H1 (cell line): ENCODE results near the gene LPP. TPM values are rescaled to one million over a fixed set of nuclear protein-coding genes. Genes with fewer than 3 reads are reported as not detected.

Experiments
- CTCF ChIA-PET: fragments of 300-600 bp; sonication (Branson Sonifier 250); formaldehyde crosslinking; loops from one replicate; lab custom pipeline; 2021; ENCODE audit not compliant: partially characterized antibody; lab: Charles Lee
- POLR2A ChIA-PET: fragments of 300-600 bp; sonication (Branson Sonifier 250); formaldehyde crosslinking; loops from one replicate; lab custom pipeline; 2021; ENCODE audit warnings: inconsistent platforms; ENCODE audit not compliant: partially characterized antibody; lab: Charles Lee
- DNase-seq, 2 experiments: peaks; one replicate each; pipeline versions ENCODE4 v3.0.0 to v3.0.0-alpha.2; 2010 to 2022; ENCODE audit warnings: low spot score in 2 of 2, low read depth in 1 of 2, mixed read lengths in 1 of 2
- FAIRE-seq: peaks from 2 replicates; lab custom pipeline; 2011; peaks lifted over from hg19 to GRCh38; lab: Jason Lieb, UNC
- H2AFZ ChIP-seq: 2 replicates; pipeline ENCODE4 v1.8.1; 2012; ENCODE audit warnings: low read length, inconsistent platforms
- H2AK5ac ChIP-seq: 2 replicates; pipeline ENCODE4 v1.6.1; 2013; ENCODE audit warnings: low read depth, low read length
- H2BK120ac ChIP-seq: replicated peaks from 2 replicates; pipeline ENCODE3; 2013; ENCODE audit warnings: low read depth, low read length, inconsistent platforms
- H2BK12ac ChIP-seq: 2 replicates; pipeline ENCODE4 v1.6.1; 2013; ENCODE audit warnings: low read depth, low read length
- H2BK15ac ChIP-seq: 2 replicates; pipeline ENCODE4 v1.6.1; 2013; ENCODE audit warnings: low read length
- H2BK20ac ChIP-seq: 2 replicates; pipeline ENCODE4 v1.6.1; 2013; ENCODE audit warnings: low read length
- H2BK5ac ChIP-seq: 2 replicates; pipeline ENCODE4 v1.6.1; 2013; ENCODE audit warnings: low read depth, low read length
- H3K14ac ChIP-seq: 2 replicates; pipeline ENCODE4 v1.6.1; 2013; ENCODE audit warnings: inconsistent platforms; ENCODE audit not compliant: insufficient read length
- H3K18ac ChIP-seq: 2 replicates; pipeline ENCODE4 v1.6.1; 2013; ENCODE audit warnings: low read length; ENCODE audit errors: extremely low read depth
- H3K23ac ChIP-seq: 2 replicates; pipeline ENCODE4 v1.6.1; 2013; ENCODE audit warnings: inconsistent platforms; ENCODE audit not compliant: insufficient read length
- H3K23me2 ChIP-seq: 2 replicates; pipeline ENCODE4 v1.6.1; 2013; ENCODE audit warnings: low read depth, low read length
- H3K27ac ChIP-seq: 2 replicates; pipeline ENCODE4 v1.6.1; 2011; ENCODE audit warnings: low read depth, low read length, inconsistent platforms
- H3K27me3 ChIP-seq, 4 experiments: replicated peaks in 1 of 4; 1 replicate in 1 of 4; 2 replicates in 3 of 4; pipeline versions ENCODE4 v1.6.1 to v1.8.1; 2011 to 2013; ENCODE audit warnings: low read length in 3 of 4, mild to moderate bottlenecking in 3 of 4, inconsistent platforms in 2 of 4, mixed read lengths in 2 of 4, moderate library complexity in 1 of 4; ENCODE audit not compliant: control insufficient read depth in 3 of 4, insufficient read depth in 3 of 4; ENCODE audit errors: extremely low read depth in 1 of 4
- H3K36me3 ChIP-seq, 4 experiments: 2 replicates each; pipeline versions ENCODE4 v1.6.1 to v1.8.1; 2011 to 2013; ENCODE audit warnings: mild to moderate bottlenecking in 4 of 4, low read length in 3 of 4, moderate library complexity in 2 of 4, control low read depth in 1 of 4, inconsistent platforms in 1 of 4; ENCODE audit not compliant: insufficient read depth in 4 of 4, control insufficient read depth in 2 of 4
- H3K4ac ChIP-seq: replicated peaks from 2 replicates; pipeline ENCODE3; 2013; ENCODE audit warnings: low read length, low read depth, mixed read lengths, inconsistent platforms; ENCODE audit not compliant: insufficient read length
- H3K4me1 ChIP-seq, 4 experiments: replicated peaks in 1 of 4; 1 replicate in 1 of 4; 2 replicates in 3 of 4; pipeline versions ENCODE4 v1.6.1 to v1.8.1; 2011 to 2013; ENCODE audit warnings: low read length in 3 of 4, inconsistent platforms in 2 of 4, mixed read lengths in 1 of 4; ENCODE audit not compliant: insufficient read depth in 4 of 4, control insufficient read depth in 3 of 4
- H3K4me2 ChIP-seq, 2 experiments: 2 replicates each; pipeline versions ENCODE4 v1.6.1 to v1.8.1; 2011 to 2013; ENCODE audit warnings: low read depth in 2 of 2, low read length in 2 of 2, control low read depth in 1 of 2, inconsistent platforms in 1 of 2, mild to moderate bottlenecking in 1 of 2; ENCODE audit not compliant: insufficient read depth in 1 of 2
- H3K4me3 ChIP-seq, 4 experiments: fragments of 200-600, 300-600 bp in 1 of 4; sonication (generic), shearing (Covaris generic), sonication (Bioruptor Twin) in 1 of 4; 2 replicates each; pipeline versions ENCODE4 v1.5.1 to v1.8.1; 2011 to 2016; ENCODE audit warnings: low read length in 4 of 4, low read depth in 3 of 4, control low read depth in 2 of 4, inconsistent platforms in 2 of 4, mild to moderate bottlenecking in 2 of 4, mixed read lengths in 1 of 4, moderate library complexity in 1 of 4; ENCODE audit not compliant: insufficient read depth in 2 of 4; ENCODE audit errors: extremely low read depth in 1 of 4
- H3K56ac ChIP-seq: replicated peaks from 2 replicates; pipeline ENCODE3; 2013; ENCODE audit warnings: low read depth, mild to moderate bottlenecking, mixed read lengths, low read length, inconsistent platforms; ENCODE audit not compliant: insufficient read length
- H3K79me1 ChIP-seq: 2 replicates; pipeline ENCODE4 v1.6.1; 2013; ENCODE audit warnings: low read depth, low read length, control low read depth
- H3K79me2 ChIP-seq, 2 experiments: 2 replicates each; pipeline versions ENCODE4 v1.6.1 to v1.8.1; 2012 to 2013; ENCODE audit warnings: low read length in 2 of 2, mild to moderate bottlenecking in 2 of 2, inconsistent platforms in 1 of 2; ENCODE audit not compliant: insufficient read depth in 2 of 2, control insufficient read depth in 1 of 2
- H3K9ac ChIP-seq, 4 experiments: replicated peaks in 1 of 4; 1 replicate in 1 of 4; 2 replicates in 3 of 4; pipeline versions ENCODE4 v1.6.1 to v1.8.1; 2011 to 2013; ENCODE audit warnings: low read depth in 3 of 4, low read length in 3 of 4, control low read depth in 2 of 4, mild to moderate bottlenecking in 2 of 4, moderate library complexity in 2 of 4, inconsistent platforms in 1 of 4; ENCODE audit errors: extremely low read depth in 1 of 4
- H3K9me3 ChIP-seq, 2 experiments: 2 replicates each; pipeline versions ENCODE4 v1.6.1 to v1.8.1; 2012 to 2013; ENCODE audit warnings: mild to moderate bottlenecking in 2 of 2, moderate library complexity in 2 of 2, control low read depth in 1 of 2, inconsistent platforms in 1 of 2, low read depth in 1 of 2, low read length in 1 of 2, mixed read lengths in 1 of 2; ENCODE audit not compliant: insufficient read depth in 2 of 2
- H4K20me1 ChIP-seq, 2 experiments: replicated peaks in 1 of 2; 2 replicates each; pipeline versions ENCODE3 to v1.8.1; 2011 to 2013; ENCODE audit warnings: inconsistent platforms in 2 of 2, low read length in 2 of 2, mild to moderate bottlenecking in 1 of 2; ENCODE audit not compliant: insufficient read depth in 2 of 2, control insufficient read depth in 1 of 2
- H4K5ac ChIP-seq: 2 replicates; pipeline ENCODE4 v1.6.1; 2013; ENCODE audit warnings: low read length, low read depth, mixed read lengths, inconsistent platforms; ENCODE audit not compliant: insufficient read length
- H4K8ac ChIP-seq: 2 replicates; pipeline ENCODE4 v1.8.0; 2013; ENCODE audit warnings: mild to moderate bottlenecking, moderate library complexity, low read length, inconsistent platforms; ENCODE audit not compliant: insufficient read depth; ENCODE audit errors: extremely low read depth
- H4K91ac ChIP-seq: replicated peaks from 2 replicates; pipeline ENCODE3; 2013; ENCODE audit warnings: low read length, mixed read lengths, inconsistent platforms; ENCODE audit not compliant: insufficient read length
- BCL11A ChIP-seq, 2 experiments: IDR thresholded peaks; one replicate each; pipeline ENCODE4 v1.6.1; 2011; ENCODE audit warnings: low read depth in 2 of 2, low read length in 2 of 2, mild to moderate bottlenecking in 2 of 2
- EP300 ChIP-seq, 2 experiments: IDR thresholded peaks; 1 replicate in 1 of 2; 2 replicates in 1 of 2; pipeline ENCODE4 v1.6.1; 2011 to 2012; ENCODE audit warnings: low read depth in 2 of 2, low read length in 2 of 2, mild to moderate bottlenecking in 2 of 2, borderline replicate concordance in 1 of 2, inconsistent platforms in 1 of 2, moderate library complexity in 1 of 2
- HDAC2 ChIP-seq, 2 experiments: fragments of 300-600 bp in 1 of 2; sonication (generic) in 1 of 2; IDR thresholded peaks; 2 replicates each; pipeline ENCODE4 v1.6.1; 2011 to 2012; ENCODE audit warnings: low read depth in 2 of 2, low read length in 2 of 2, mild to moderate bottlenecking in 2 of 2, moderate library complexity in 2 of 2, borderline replicate concordance in 1 of 2, inconsistent platforms in 1 of 2
- NANOG ChIP-seq: IDR thresholded peaks from 2 replicates; pipeline ENCODE4 v1.6.1; 2011; ENCODE audit warnings: low read length, low read depth, mild to moderate bottlenecking, inconsistent platforms; ENCODE audit not compliant: insufficient read depth, poor library complexity, severe bottlenecking
- RAD21 ChIP-seq, 2 experiments: IDR thresholded peaks in 1 of 2; conservative IDR thresholded peaks in 1 of 2; 2 replicates each; pipeline ENCODE4 v1.6.1; 2011; ENCODE audit warnings: low read depth in 2 of 2, low read length in 2 of 2, improper control_type of control experiment in 1 of 2, inconsistent platforms in 1 of 2, mild to moderate bottlenecking in 1 of 2, moderate library complexity in 1 of 2
- RNF2 ChIP-seq: fragments of 200-900, 300-1000 bp; sonication (generic); IDR thresholded peaks from 2 replicates; pipeline ENCODE4 v1.7.1; 2016; ENCODE audit warnings: borderline replicate concordance, low read depth, mild to moderate bottlenecking, antibody characterized with exemption, low read length; ENCODE audit not compliant: poor library complexity, severe bottlenecking; ENCODE audit errors: missing control alignments
- SIX5 ChIP-seq: IDR thresholded peaks from 2 replicates; pipeline ENCODE4 v1.6.1; 2011; ENCODE audit warnings: mild to moderate bottlenecking, low read depth, low read length
- SRF ChIP-seq: IDR thresholded peaks from 2 replicates; pipeline ENCODE4 v1.6.1; 2011; ENCODE audit warnings: mild to moderate bottlenecking, low read depth, low read length, moderate library complexity
- WGBS, 2 experiments: shearing (Covaris generic) in 1 of 2; methylation state at CpG; one replicate each; pipeline versions ENCODE4 v1.1.6 to v1.1.7; 2013 to 2015; ENCODE audit warnings: low lambda C conversion rate in 2 of 2, mixed read lengths in 2 of 2, inconsistent platforms in 1 of 2, low coverage in 1 of 2, missing lambda C conversion rate in 1 of 2; ENCODE audit not compliant: insufficient replicate concordance in 2 of 2, insufficient coverage in 1 of 2, insufficient read length in 1 of 2; ENCODE audit errors: extremely low coverage in 1 of 2, missing lambda C conversion rate in 1 of 2; 5-methylcytosine and 5-hydroxymethylcytosine counted together
- polyA plus RNA-seq, 7 experiments: library from polyadenylated mRNA; depleted of rRNA in 3 of 7; stranded (reverse) in 5 of 7; unstranded in 2 of 7; fragments of >200 nt in 5 of 7; fragments of 200-250 nt in 2 of 7; gene quantifications; 1 replicate in 5 of 7; 2 replicates in 1 of 7; 4 replicates in 1 of 7; pipeline versions ENCODE4 v1.2.1 to v1.2.3, GENCODE V29; 2011 to 2013; ENCODE audit warnings: missing spikeins in 2 of 7, mixed read lengths in 2 of 7
- total RNA-seq: library from RNA; stranded (reverse); fragmentation: NEBNext Ultra II Directional; extraction: Animal tissue kit (Norgen Biotek cat#: 25700); gene quantifications from 2 replicates; pipeline ENCODE4 v1.2.1, GENCODE V29; 2021
- TF ChIP-seq, protein P1 (sequence below): IDR thresholded peaks from 2 replicates; pipeline ENCODE4 v1.6.1; 2011; ENCODE audit warnings: low read length, improper control_type of control experiment
- TF ChIP-seq, protein P2 (sequence below): IDR thresholded peaks from 2 replicates; pipeline ENCODE4 v1.6.1; 2012; ENCODE audit warnings: inconsistent platforms

LPP gene
- total and polyA plus RNA-seq, 2 of the 8 experiments (the other 6 are each of a cell fraction or from before 2014, with no cell fraction given), result 10.0 to 53.3 TPM

DNA sequence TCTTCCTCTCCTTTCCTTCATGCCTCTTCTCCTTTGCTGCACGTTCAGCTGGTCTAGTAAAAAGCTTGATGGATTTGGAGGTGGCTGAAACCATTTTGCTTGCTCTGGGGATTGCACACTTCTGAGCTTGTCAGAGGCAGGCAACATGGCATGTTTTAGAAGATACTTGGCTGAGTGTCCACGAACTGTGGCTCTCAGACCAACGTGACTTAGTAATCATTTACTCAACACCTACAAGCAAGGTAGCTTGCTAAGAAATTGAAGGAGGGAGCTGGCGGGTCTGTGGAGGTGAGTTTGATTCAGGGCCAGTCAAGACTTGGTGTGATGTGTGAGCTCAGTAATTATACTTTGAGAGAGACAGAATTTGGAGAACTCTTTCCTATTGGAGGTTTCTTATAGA, 196.0 kb downstream of the LPP start:
- no peak overlapping the region for H4K91ac ChIP-seq
- H3K27me3 ChIP-seq, result no peaks in the 10 kb centered on the region
- no peak overlapping the region for H3K56ac ChIP-seq
- no peak overlapping the region for H2BK15ac ChIP-seq
- no peak overlapping the region for H3K4ac ChIP-seq
- no peak overlapping the region for H2BK20ac ChIP-seq
- H2AFZ ChIP-seq, result no peak overlapping the region
- H2AK5ac ChIP-seq, result no peak overlapping the region
- no peak overlapping the region for H3K23ac ChIP-seq
- POLR2A ChIA-PET, result no interaction called here
- H3K79me2 ChIP-seq, result no peaks in the 10 kb centered on the region
- H2BK5ac ChIP-seq, result no peak overlapping the region
- no peaks in the 10 kb centered on the region; the same call in 1 of the 2 replicates for H3K23me2 ChIP-seq
- H3K18ac ChIP-seq, result no peak overlapping the region
- no peak overlapping the region for H2BK12ac ChIP-seq
- no peaks in the 10 kb centered on the region for H4K20me1 ChIP-seq
- no peak overlapping the region for H4K5ac ChIP-seq
- H3K4me3 ChIP-seq, result no peak overlapping the region
- no peak for FAIRE-seq
- 69% methylated on average over 4 of the region's 4 CpGs; no CpG with 5 or more reads in 1 of the 2 experiments for WGBS, 2 experiments
- H3K79me1 ChIP-seq, result no peaks in the 10 kb centered on the region
- H3K27ac ChIP-seq, result no peak overlapping the region
- H3K4me2 ChIP-seq, result no peak overlapping the region
- H3K9ac ChIP-seq, result no peak overlapping the region
- DNase-seq, result no peak
- no peaks in the 10 kb centered on the region for H3K4me1 ChIP-seq
- CTCF ChIA-PET, result interaction anchor here (0.7 to 2.3 kb wide), 23 partner anchors 10 to 610 kb away, joined by 3 to 12 read pairs (median 3); no protein-coding TSS in a partner anchor
- H3K9me3 ChIP-seq, result no peaks in the 10 kb centered on the region
- no peak overlapping the region for H4K8ac ChIP-seq
- no peaks in the 10 kb centered on the region for H3K36me3 ChIP-seq
- H2BK120ac ChIP-seq, result no peak overlapping the region
- H3K14ac ChIP-seq, result no peak overlapping the region
- TF ChIP-seq RNF2 (no peak), HDAC2 (IDR thresholded peaks at IDR 0.05; ENCODE audit: borderline replicate concordance in 1 of 2, low read depth in 2 of 2, low read length in 2 of 2) (no peak), RAD21 (IDR thresholded peaks at IDR 0.05 in 1 of 2, conservative IDR thresholded peaks at IDR 0.05 in 1 of 2; ENCODE audit: low read depth in 2 of 2, low read length in 2 of 2) (no peak), SIX5 (no peak), SRF (no peak), BCL11A (IDR thresholded peaks at IDR 0.05; ENCODE audit: low read depth in 2 of 2, low read length in 2 of 2) (no peak), NANOG (no peak), EP300 (IDR thresholded peaks at IDR 0.05; ENCODE audit: borderline replicate concordance in 1 of 2, low read depth in 2 of 2, low read length in 2 of 2) (no peak)
- TF ChIP-seq, protein P1, sequence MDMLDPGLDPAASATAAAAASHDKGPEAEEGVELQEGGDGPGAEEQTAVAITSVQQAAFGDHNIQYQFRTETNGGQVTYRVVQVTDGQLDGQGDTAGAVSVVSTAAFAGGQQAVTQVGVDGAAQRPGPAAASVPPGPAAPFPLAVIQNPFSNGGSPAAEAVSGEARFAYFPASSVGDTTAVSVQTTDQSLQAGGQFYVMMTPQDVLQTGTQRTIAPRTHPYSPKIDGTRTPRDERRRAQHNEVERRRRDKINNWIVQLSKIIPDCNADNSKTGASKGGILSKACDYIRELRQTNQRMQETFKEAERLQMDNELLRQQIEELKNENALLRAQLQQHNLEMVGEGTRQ, result no peak
- TF ChIP-seq, protein P2, sequence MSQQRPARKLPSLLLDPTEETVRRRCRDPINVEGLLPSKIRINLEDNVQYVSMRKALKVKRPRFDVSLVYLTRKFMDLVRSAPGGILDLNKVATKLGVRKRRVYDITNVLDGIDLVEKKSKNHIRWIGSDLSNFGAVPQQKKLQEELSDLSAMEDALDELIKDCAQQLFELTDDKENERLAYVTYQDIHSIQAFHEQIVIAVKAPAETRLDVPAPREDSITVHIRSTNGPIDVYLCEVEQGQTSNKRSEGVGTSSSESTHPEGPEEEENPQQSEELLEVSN, result no peak
